ENCODE results near the gene PER3. TPM values are rescaled to one million over a fixed set of nuclear protein-coding genes. Genes with fewer than 3 reads are reported as not detected.

PER3 gene
- total and polyA plus RNA-seq, 4 donors = 3.4 to 21.1 (median 11.5) TPM

DNA sequence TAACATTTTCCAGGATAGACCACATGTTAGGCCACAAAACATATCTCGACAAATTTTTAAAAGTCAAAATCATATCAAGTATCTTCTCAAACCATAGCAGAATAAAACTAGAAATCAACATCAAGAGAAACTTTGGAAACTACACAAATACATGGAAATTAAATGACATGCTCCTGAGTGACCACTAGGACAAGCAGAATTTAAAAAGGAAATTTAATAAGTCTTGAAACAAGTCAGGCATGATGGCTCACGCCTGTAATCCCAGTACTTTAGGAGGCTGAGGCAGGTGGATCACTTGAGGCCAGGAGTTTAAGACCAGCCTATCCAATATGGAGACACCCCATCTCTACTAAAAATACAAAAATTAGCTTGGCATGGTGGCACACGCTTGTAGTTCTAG, 95.1 kb downstream of the PER3 start:
- Histone ChIP-seq H3K27ac (ENCODE audit: low read depth in 1 of 2, low read length in 1 of 2) (no peak overlapping the region), H3K9me3 (ENCODE audit: control insufficient read depth in 4 of 4, insufficient read depth in 3 of 4, low read length in 3 of 4) (peaks cover 0 to 5% (median 1%) of the 10 kb centered on the region in 4 donors), H3K9ac (ENCODE audit: insufficient read depth in 1 of 2, low read length in 2 of 2) (no peak overlapping the region), H3K4me3 (no peak overlapping the region), H3K36me3 (ENCODE audit: control insufficient read depth in 4 of 4, insufficient read depth in 4 of 4, low read length in 4 of 4) (no peaks in the 10 kb centered on the region), H3K4me1 (ENCODE audit: control insufficient read depth in 5 of 5, insufficient read depth in 5 of 5, low read length in 5 of 5) (no peaks in the 10 kb centered on the region), H3K27me3 (ENCODE audit: control insufficient read depth in 3 of 3, insufficient read depth in 3 of 3, low read length in 2 of 3) (no peaks in the 10 kb centered on the region)
- ATAC-seq (ENCODE audit: insufficient read depth, low FRiP score) (no peak), DNase-seq (no peak)
- 89 to 92% methylated on average over 3 of the region's 3 CpGs for WGBS, 2 donors
- TF ChIP-seq, protein P1, sequence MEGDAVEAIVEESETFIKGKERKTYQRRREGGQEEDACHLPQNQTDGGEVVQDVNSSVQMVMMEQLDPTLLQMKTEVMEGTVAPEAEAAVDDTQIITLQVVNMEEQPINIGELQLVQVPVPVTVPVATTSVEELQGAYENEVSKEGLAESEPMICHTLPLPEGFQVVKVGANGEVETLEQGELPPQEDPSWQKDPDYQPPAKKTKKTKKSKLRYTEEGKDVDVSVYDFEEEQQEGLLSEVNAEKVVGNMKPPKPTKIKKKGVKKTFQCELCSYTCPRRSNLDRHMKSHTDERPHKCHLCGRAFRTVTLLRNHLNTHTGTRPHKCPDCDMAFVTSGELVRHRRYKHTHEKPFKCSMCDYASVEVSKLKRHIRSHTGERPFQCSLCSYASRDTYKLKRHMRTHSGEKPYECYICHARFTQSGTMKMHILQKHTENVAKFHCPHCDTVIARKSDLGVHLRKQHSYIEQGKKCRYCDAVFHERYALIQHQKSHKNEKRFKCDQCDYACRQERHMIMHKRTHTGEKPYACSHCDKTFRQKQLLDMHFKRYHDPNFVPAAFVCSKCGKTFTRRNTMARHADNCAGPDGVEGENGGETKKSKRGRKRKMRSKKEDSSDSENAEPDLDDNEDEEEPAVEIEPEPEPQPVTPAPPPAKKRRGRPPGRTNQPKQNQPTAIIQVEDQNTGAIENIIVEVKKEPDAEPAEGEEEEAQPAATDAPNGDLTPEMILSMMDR (IDR thresholded peaks at IDR 0.05; ENCODE audit: control extremely low read depth, extremely low read depth) = no peak

DNA sequence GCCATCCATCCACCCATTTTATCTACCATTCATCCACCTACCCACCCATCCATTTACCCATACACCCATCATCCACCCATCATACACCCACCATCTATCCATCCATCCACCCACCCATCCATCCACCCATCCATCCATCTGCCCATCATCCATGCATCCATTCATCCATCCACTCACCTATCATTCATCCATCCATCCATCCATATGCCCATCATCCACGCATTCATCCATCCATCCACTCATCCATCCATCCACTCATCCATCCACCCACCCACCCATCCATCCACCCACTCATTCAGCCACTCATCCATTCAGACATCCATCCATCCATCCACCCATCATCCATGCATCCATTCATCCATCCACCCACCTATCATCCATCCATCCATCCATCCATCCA, 100.7 kb downstream of the PER3 start:
- Histone ChIP-seq H3K4me1 (ENCODE audit: control insufficient read depth in 5 of 5, insufficient read depth in 5 of 5, low read length in 5 of 5) (no peaks in the 10 kb centered on the region), H3K9ac (ENCODE audit: insufficient read depth in 1 of 2, low read length in 2 of 2) (no peak overlapping the region), H3K36me3 (ENCODE audit: control insufficient read depth in 4 of 4, insufficient read depth in 4 of 4, low read length in 4 of 4) (no peaks in the 10 kb centered on the region), H3K27me3 (ENCODE audit: control insufficient read depth in 3 of 3, insufficient read depth in 3 of 3, low read length in 2 of 3) (peaks cover 0 to 5% (median 0%) of the 10 kb centered on the region in 3 donors), H3K27ac (ENCODE audit: low read depth in 1 of 2, low read length in 1 of 2) (no peak overlapping the region), H3K9me3 (ENCODE audit: control insufficient read depth in 4 of 4, insufficient read depth in 3 of 4, low read length in 3 of 4) (no peaks in the 10 kb centered on the region), H3K4me3 (no peak overlapping the region)
- WGBS, 2 donors = 61 to 100% methylated on average over 1 of the region's 1 CpG
- ATAC-seq (ENCODE audit: insufficient read depth, low FRiP score) (no peak), DNase-seq (no peak)
- TF ChIP-seq, protein P1 (IDR thresholded peaks at IDR 0.05; ENCODE audit: control extremely low read depth, extremely low read depth) = no peak

DNA sequence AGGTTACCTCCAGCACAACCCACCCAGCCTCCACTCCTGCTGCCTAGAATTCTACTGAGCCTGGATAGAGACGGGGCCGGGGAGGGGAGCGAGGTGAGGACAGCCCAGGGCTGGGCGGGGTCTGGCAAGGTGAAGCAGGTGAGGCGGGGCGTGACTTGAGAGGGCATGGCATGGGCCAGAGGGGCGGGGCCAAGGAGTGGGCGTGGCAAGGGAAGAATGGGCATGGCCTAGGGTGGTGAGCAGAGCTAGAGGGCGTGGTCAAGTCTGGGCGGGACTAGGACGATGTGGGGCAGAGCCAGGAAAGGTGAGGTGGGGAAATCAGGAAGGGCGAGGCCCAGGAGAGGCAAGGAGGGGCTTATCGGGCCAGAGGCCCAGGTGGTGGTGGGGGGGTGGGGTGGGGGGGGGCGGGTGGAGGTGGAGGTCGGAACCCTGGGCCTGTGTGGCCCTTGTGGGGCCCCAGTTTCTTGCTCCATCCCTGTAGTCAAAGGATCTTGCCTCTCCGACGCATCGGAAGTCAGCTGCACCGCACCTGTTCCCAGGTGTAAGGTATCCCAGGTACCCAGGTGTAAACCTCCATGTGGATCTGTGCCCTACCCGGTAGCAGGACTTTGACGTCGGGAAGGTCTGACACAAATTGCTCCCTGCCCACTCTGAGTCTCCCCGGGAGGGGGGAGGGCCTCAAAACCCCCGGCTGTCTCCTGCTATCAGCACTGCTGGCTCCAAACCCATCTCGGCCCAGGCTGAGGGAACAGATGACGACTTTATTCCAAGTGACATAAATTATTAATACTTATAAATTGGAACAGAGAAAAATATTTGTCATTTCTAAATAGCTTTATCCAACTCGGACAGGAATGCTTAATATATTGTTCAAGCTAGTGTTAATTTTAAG, 101.7 kb downstream of the PER3 start:
- WGBS, 2 donors = 25 to 36% methylated on average over 20 to 26 of the region's 27 CpGs
- Histone ChIP-seq H3K27ac (ENCODE audit: low read depth in 1 of 2, low read length in 1 of 2) (no peak overlapping the region), H3K27me3 (ENCODE audit: control insufficient read depth in 3 of 3, insufficient read depth in 3 of 3, low read length in 2 of 3) (peaks cover 0 to 5% (median 0%) of the 10 kb centered on the region in 3 donors), H3K4me1 (ENCODE audit: control insufficient read depth in 5 of 5, insufficient read depth in 5 of 5, low read length in 5 of 5) (no peaks in the 10 kb centered on the region), H3K4me3 (no peak overlapping the region), H3K9ac (ENCODE audit: insufficient read depth in 1 of 2, low read length in 2 of 2) (no peak overlapping the region), H3K9me3 (ENCODE audit: control insufficient read depth in 4 of 4, insufficient read depth in 3 of 4, low read length in 3 of 4) (no peaks in the 10 kb centered on the region), H3K36me3 (ENCODE audit: control insufficient read depth in 4 of 4, insufficient read depth in 4 of 4, low read length in 4 of 4) (no peaks in the 10 kb centered on the region)
- DNase-seq (peak in 1 of 3 donors; percentile 21), ATAC-seq (ENCODE audit: insufficient read depth, low FRiP score) (peak; percentile 63)
- TF ChIP-seq, protein P1 (IDR thresholded peaks at IDR 0.05; ENCODE audit: control extremely low read depth, extremely low read depth) = no peak
